Measurements from ENCODE around the gene PTTG1IP. TPM values are rescaled to one million over a fixed set of nuclear protein-coding genes. Genes with fewer than 3 reads are reported as not detected.
"Not testable (repeated sequence)": the region's sequence is repeated elsewhere in the genome, so short reads cannot be mapped to it uniquely, and the experiment has no call there.

Gene PTTG1IP
- total RNA-seq, 1 experiment from 2014 or later = 408 TPM

DNA sequence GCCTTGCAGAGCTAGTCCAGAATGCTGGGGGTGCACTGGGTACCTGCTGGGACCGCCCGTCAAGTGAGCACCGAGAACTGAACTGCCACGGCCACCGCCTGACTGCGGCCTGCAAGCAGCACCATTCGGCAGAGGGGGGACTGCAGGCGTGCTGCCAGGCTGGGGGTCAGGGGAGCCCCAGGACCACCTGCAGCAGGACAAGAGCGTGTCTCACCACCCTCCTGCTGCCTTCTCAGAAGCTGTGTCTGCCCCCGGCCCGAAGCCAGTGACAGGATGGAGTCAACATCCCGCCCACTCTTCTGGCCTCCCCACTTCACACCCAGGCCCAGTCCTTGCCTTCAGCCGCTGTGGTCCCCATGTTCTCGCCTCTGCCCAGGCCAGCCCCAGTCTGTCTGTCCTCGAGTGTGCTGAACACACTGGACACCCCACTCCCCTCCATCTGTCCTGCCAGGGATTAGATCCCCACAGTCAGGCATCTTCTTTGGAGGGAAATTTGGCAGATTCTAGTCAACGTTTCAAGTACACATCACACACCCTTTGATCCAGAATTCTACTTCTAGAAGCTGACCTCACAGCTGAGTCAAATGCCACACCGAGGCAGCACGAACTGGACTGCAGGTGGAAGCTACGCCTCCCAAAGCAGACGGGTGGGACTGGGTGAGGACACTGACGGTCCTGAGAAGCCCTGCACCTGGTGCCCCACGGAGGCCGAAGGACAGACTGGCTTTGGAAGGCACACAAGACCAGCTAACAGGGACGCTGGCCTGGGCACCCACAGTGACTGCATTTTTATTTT lies 26.0 kb downstream of the PTTG1IP start:
- no peak for DNase-seq (ENCODE audit: low read depth)

DNA sequence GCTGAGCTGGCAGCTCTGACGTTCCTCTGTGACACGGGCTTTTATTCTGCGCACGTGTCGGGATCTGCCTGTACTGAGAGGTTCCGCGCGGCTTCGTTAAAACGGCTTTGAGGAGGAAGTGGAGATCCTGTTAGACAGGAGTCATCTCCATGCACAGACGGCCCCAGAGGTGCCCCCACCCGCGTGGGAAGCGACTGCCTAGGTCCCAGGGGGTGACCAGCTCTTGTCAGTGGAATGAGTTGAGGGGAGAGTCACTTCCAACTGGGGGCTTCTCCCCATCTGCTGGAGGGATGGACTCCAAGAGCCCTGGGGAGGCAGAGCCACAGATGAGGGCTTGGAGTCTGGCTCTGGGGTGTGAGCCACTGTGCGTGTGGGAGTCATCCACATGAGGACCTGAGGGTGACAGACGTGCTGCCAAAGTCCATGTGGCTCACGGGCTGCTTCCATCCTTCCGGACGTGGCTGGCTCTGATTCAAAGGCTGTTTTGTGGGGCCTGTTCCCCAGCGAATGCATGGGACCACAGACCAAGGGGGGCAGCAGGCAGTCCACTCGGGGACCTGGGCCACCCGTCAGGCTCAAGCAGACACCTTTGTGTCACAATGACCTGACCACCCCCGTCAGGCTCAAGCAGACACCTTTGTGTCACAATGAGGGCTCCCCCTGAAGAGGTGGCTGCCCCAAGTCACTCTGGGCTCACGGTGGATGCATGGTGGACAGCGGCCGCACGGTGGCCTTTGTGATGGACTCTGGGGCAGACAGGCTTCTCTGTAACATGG lies 26.8 kb downstream of the PTTG1IP start:
- no peak for DNase-seq (ENCODE audit: low read depth)

DNA sequence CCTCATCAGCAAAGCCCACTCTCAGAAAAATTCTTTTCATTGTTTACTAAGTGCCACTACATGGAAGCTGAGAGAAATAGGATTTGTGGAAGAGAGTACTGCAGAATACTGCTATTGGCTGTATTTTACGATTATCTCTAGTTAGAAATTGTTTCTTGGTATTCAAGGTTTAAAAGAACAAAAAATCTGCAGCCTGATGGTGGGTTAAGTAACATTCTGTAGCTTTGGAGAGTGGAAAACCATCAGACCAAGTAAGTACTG lies 27.3 kb downstream of the PTTG1IP start:
- DNase-seq (ENCODE audit: low read depth) = no peak

DNA sequence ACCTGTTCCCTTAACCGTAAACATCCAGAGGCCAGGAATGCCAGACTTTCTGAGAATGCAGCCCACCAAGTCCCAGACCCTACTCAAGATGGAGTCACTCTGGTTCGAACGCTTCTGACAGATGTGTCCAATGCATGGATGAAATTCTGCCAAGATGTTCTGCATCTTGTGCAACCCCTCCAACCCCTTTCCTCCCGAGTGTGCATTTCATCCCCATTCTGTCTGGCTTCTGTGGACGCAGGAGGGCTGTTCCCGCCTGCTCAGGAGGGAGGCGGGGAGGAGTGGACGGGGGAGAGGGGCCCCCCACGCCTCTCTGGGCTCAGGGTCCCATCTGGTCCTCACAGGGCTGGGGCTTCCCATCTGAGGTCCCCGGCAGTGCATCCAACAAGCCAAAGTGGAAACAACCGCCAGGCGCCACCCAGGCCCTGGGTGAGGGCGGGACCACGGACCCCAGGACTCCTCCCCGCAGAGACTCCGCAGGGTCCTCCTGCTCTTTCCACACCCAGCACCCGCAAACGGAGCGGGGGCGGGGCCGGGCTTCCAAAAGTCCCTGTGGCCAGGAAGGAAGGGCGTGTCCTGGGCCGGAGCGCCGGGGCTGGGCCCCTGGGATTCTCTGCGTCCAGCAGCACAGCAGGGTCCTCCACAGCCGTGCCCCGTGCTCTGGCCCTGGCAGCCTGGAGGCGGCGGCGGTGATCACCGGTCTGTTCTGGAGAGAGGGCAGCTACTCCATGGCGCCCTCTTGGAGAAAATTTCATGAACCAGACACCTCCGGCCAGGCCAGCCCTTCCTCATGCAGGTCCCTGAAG lies 27.9 kb downstream of the PTTG1IP start:
- DNase-seq (ENCODE audit: low read depth) = peak; percentile 37

DNA sequence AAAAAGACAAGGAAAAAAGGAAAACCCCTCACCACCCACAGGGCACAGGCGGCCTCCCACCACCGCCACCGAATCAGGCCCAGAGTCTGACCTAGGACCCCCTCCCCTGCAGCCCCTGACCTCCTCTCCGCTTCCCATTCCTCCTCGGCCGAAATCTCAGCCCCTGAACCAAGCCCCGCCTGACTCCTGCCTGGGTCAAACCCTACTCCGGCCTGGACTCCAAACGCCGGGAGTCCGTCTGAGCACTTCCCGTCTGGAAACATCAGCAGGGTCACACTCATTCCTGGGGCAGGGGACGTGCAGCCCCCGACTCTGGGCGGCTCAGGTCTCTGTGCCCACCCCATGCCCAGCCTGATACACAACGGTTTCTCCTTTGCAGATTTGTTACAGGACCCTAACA lies 29.2 kb downstream of the PTTG1IP start:
- no peak for DNase-seq (ENCODE audit: low read depth)

DNA sequence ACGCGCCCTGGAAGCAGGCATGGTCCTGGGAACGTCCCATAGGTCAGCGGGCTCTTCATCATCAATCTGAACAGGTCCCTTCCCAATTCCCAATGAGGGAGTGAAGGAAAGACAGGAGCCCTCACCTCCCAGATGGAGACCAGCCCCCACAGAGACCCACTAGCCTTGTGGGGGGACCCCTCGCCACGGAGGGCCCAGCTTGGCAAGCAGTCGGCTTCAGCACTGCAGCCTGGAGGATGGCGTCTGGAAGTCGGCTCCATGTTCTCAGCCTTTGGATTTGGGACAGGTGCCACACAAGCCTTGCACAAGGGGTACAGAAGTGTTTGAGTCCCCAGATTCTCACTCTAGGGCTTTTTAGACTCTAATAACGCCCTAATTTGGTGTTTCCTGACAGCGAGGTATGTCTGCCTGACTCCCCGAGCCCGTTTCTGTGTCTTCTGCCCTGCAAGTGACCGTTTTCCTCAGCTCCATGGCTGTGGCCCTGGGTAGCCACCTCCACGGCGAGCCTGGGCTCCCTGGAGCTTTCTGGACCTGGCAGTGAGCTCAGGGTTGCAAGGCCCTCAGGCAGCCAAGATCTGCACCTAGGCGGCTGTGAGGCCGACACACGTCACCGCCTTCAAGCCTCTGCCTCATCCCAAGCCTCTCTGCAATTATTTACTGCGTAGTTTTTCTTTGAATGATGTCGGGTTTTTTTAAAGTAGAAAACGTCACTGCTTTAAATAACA lies 30.6 kb downstream of the PTTG1IP start:
- no peak for DNase-seq (ENCODE audit: low read depth)

DNA sequence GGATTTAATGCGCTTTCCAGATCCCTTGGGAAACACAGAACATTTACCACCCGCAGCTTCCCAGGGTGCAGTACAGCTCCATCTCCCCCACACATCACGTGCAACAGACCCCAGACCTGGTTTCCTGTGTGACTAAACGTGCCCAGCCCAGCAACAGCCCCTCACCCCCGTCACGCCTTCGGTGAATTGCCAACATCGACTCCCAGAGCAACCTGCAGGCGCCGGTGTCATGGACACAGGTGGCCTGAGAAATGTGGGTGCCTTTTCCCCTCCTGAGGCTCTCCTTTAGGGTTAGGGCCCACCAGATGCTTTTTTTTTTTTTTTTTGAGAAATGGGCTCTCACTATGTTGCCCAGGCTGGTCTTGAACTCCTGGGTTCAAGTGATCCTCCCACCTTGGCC lies 31.4 kb downstream of the PTTG1IP start:
- no peak for DNase-seq (ENCODE audit: low read depth)

DNA sequence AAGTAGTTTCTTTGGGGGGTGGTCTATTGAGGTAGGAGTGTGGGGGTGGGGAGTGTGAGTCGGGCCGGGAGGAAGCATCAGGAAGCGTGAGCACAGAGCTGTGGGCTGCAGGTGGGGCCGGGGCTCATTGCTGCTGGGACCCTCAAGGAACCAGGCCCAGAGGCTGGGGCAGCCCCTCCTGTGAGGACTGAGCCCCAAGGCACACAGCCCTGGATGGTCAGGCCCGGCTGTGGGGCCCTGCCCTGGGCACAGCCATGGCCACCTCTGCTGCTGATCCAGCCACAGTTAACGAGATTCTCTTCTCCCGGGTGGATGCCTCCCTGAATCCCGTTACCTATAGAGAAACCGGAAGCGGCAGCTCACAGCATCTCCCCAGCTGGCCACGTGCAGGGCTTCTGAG lies 32.7 kb downstream of the PTTG1IP start:
- DNase-seq (ENCODE audit: low read depth) = no peak

DNA sequence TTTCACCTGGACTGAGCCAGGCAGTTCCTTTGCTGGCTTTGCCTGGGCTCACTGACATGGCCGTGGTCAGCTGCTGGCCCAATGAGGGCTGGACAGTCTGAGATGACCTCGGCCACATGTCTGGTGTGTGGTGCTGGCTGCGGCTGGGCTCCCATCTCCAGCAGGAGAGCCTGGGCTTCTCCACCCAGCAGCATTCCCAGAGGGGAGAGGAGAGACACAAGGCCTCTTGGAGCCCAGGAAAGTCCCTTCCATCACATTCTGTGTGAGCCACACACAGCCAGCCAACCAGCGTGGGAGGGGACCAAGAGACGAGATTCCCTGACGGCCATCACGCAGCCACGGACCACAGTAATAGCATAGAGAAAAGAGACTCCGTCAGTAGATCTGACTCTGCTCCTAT lies 34.5 kb downstream of the PTTG1IP start:
- no peak for DNase-seq (ENCODE audit: low read depth)

DNA sequence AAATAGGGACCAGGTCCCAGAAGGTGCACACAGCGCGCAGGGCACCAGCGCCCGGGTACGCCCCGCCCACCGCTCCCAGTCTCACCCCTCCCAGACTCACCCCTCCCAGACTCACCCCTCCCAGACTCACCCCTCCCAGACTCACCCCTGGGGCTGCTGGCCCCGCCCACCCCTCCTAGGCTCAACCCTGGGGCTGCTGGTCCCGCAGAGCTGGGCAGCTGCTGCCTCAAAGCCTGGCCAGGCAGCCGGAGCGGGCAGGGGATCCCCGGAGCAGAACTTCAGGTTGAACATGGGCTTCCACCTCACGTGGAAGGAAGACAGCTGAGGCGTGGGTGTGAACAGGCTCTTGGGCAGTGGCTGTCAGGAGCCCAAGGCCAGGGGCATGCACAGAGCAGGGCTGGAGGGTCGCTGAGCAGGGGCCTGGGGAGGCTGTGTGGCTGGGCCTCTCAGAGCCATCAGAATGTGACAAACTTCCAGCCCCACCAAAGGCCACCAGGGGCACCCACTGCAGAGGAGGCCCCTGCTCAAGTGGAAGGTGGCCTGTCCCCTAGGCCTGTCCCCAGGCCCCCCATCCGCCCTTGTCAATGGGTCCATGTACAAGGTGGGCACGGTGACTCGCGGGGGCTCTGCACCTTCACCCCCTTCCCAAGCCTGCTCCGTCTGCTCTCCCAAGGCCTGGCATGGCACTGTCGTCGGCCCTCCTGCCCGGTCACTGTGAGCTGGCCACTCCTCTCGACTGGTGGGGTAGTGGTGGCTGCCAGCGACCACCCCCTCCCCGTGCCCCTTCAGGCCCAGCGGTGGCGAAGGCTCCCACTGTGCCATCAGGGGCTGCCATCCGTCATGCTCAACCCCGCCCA lies 35.2 kb downstream of the PTTG1IP start:
- DNase-seq (ENCODE audit: low read depth) = no peak

DNA sequence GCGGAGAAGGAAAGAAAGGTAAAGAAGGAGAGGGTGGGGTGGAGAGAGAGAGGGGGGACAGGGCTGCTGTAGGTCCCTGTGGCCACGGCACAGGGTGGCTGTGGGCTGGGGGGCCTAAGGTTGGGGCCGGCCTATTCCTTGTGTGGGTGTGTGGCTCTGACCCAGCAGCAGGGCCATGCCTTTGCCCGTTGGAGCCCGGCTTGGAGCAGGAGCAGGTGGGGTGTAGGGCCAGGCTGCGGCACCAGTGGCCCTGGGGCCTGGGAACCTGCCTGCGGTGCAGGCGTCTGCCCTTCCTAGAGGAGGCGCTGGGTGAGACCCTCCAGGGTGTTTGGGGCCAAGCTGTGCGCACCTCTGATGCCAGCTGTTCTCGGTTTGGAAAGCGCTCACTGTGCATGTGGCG lies 36.0 kb downstream of the PTTG1IP start:
- no peak for DNase-seq (ENCODE audit: low read depth)

DNA sequence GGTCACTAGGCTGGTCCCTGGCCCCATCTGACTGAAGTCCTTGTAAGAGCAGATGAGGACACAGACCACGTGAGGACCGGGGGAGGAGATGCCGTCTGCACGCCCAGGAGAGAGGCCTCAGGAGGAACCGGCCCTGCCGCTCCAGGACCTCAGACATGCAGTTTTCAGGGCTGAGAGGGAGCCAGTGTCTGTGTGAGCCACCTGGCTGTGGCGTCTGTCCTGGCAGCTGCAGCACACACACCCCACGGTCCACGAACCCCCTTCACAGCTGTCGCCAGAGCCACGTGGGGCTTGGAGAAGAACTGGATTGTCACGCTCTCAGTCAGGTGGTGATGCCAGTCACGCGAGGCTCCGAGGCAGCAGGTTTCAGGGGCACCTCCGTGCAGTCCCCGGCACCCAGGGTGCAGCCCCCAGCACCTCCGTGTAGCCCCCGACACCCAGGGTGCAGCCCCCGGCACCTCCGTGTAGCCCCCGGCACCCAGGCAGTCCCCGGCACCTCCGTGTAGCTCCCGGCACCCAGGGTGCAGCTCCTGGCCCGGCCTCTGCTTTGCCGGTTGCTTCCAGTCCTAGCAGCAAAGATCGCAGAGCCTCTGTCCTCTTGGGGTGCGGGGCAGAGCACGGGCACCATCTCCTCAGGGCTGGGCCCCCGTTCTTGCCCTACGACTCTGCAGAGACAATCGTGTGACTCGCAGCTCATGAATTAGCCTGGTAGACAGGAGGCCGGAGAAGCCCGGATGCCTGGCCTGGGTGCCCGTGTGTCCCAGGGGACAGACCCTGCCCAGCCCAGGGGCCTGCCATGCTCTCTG lies 36.6 kb downstream of the PTTG1IP start:
- no peak for DNase-seq (ENCODE audit: low read depth)

DNA sequence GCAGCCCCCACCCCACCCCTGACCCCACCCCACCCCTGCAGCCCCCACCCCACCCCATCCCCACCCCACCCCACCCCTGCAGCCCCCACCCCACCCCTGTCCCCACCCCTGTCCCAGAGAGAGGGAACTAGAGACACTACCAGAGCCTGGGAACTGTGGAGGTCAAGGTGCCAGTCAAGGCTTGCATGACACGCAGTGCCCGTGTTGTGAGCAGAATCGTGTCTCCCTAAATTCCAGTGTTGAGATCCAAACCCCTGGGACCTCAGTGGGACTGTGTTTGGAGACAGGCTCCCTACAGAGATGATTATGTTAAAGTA lies 37.2 kb downstream of the PTTG1IP start:
- DNase-seq (ENCODE audit: low read depth) = no peak

DNA sequence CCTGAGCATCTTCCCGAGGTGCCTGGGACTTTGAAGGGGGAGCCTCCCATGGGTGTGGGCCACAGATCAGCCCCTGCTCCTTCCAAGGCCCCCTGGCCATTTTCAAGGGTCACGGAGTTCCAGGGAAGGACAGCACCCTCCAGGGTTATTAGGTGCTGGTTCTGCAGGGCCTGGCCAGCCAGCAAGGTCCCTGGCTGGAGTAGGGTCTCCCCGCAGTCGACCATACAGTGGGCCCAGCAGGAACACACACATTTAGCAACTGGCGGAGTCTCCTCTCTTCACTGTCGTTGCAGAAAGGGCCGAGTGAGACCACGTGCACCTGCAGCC lies 37.9 kb downstream of the PTTG1IP start:
- no peak for DNase-seq (ENCODE audit: low read depth)

DNA sequence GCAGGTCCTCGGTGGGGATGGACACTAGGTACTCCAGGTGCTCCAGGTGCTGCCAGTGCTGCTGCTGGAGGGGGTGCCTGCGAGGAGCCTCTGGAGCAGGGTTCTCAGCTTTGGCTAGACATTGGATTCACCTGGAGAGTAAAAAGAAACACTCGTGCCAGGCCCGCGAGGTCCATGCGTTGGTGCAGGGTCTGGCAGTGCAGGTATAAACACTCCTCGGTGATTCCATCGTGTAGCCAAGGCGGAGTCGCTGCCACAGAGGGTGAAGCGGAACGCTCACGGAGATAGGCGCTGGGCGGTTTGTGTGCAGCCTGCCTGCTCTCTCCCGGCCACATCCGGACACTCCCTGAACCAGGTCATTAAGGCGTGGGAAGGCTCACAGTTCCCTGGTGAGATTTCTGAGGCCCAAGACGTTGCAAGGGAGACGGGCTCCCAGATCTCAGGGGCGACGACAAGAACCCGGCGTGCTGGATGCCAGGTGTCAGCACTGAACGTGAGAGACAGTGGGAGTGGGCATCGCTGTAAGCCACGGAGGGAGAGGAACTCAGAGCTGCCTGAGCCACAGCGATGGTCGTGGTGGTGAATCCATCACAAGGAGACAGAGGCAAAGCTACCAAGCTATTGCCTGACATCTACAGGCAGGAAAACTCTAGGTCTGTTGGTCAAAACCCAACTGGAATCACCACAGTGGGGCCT lies 38.4 kb downstream of the PTTG1IP start:
- DNase-seq (ENCODE audit: low read depth) = no peak

DNA sequence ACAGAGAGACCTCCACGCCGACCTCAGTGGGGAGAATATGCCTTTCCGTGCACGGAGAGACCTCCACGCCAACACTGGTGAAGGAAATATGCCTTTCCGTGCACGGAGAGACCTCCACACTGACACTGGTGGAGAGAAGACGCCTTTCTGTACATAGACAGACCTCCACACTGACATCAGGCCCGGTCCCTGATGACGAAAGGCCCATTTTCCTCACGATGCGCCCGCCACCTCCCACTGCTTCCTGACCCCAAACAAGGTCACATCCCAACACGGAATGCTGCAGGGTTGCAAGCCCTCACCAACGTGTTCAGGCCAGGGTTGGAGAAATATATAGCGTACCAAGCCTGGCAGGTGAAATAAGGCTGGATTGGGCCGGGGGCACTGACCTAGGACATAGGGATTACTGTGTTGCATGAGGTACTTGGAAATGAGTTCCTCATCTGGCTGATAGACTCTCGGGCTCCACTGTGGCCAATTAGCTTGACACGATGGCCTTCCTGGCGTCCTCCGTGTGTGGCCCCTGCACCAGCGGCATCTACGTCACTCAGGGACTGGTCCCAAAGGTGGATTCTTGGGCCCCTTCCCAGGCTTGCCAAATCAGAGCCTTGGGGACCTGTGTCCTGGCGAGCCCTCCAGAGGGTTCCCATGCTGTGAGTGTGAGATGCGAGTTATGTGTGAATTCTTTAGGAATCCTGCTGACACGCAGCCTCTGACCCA lies 39.1 kb downstream of the PTTG1IP start:
- DNase-seq (ENCODE audit: low read depth) = no peak

DNA sequence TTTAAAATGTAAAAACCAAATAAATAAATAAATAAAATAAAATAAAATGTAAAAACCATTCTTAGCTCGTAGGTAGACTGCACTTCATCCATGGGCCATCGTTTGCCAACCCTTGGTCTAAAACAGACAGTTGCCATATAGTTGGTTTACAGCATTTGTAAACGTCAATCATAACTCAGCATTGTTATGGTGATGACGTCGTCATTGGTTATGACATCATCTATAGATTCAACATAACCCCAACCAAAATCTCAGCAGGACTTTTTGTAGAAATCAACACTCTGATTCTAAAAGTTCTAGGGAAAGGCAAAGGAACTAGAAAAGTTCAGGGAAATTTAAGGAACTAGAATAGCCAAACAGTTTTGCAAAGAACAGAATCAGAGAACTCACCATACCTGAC lies 39.8 kb downstream of the PTTG1IP start:
- no peak for DNase-seq (ENCODE audit: low read depth)

DNA sequence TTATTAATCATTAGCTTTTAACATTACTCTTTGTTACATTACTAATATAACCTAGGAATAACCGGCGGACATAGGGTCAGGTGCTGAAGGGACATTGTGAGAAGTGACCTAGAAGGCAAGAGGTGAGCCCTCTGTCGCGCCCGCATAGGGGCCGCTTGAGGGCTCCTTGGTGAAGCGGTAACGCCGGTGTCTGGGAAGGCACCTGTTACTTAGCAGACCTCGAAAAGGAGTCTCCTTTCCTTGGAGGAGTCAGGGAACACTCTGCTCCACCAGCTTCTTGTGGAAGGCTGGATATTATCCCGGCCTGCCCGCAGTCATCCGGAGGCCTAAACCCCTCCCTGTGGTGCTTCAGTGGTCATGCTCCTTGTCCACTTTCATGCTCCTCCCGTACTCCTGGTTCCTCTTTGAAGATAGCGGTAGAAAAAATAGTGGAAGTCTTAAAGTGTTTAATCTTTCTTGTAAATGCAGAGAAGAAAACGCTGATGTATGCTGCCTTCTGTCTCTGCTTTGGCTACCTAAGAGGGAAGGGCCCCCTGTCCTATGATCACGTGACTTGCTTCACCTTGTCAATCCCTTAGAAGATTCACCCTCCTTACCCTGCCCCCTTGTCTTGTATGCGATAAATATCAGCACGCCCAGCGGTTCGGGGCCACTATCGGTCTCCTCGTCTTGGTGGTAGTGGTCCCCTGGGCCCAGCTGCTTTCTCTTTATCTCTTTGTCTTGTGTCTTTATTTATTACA lies 40.8 kb downstream of the PTTG1IP start:
- DNase-seq (ENCODE audit: low read depth) = not testable (repeated sequence)
